Suprapubic skin (tissue), 4 donors: Measurements from ENCODE around the gene MOCOS.

Source experiments
- CTCF ChIP-seq, 2 donors: fragments of 200-600 bp in 1 of 2; fragments of 450-650 bp in 1 of 2; sonication (generic) in 1 of 2; IDR thresholded peaks; one replicate each; pipeline ENCODE4 v1.5.1; 2016 to 2019; ENCODE audit warnings: antibody characterized with exemption in 2 of 2, mild to moderate bottlenecking in 1 of 2, moderate library complexity in 1 of 2
- EP300 ChIP-seq: sonication (generic); formaldehyde crosslinking; IDR thresholded peaks from one replicate; pipeline ENCODE4 v1.6.1; 2017; ENCODE audit warnings: antibody characterized with exemption
- POLR2A ChIP-seq, 2 donors: fragments of 450-650 bp; IDR thresholded peaks; one replicate each; pipeline ENCODE4 v1.6.1; 2017; ENCODE audit warnings: antibody characterized with exemption in 2 of 2, mild to moderate bottlenecking in 2 of 2, moderate library complexity in 2 of 2
- POLR2AphosphoS5 ChIP-seq, 3 donors: sonication (generic); formaldehyde crosslinking; IDR thresholded peaks; one replicate each; pipeline ENCODE4 v1.6.1; 2017; ENCODE audit warnings: antibody characterized with exemption in 3 of 3

DNA sequence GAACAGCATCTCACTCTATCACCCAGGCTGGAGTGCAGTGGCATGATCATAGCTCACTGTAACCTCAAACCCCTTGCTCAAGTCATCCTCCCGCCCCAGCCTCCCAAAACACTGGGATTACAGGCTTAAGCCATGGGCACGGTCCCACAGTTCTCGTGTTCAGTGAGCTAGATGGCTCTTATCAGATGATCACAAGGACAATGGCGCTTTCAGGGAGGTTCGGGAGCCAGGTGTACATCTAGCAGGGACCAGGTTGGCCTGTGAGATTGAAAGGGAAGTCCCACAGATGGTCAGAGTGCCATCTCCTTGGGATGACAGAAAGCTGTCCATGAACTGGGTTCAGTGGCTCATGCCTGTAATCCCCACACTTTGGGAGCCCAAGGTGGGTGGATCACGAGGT, 96.2 kb downstream of the MOCOS start:
- TF ChIP-seq CTCF (IDR thresholded peaks at IDR 0.05) (no peak), POLR2A (IDR thresholded peaks at IDR 0.05) (no peak), EP300 (no peak), POLR2AphosphoS5 (IDR thresholded peaks at IDR 0.05) (no peak)
